HG02642 (cell line): Measurements from ENCODE around the gene CD79A.
"Not testable (repeated sequence)": the region's sequence is repeated elsewhere in the genome, so short reads cannot be mapped to it uniquely, and the experiment has no call there.

ENCODE experiments used
- ATAC-seq: cut with Tn5 transposase; IDR thresholded peaks from one replicate; pipeline ENCODE4 v1.9.1; 2021; ENCODE audit warnings: mild to moderate bottlenecking; ENCODE audit not compliant: unreplicated experiment, poor library complexity

CD79A gene

GRCh38 chr19:41904118-41904870, 27.2 kb downstream of the CD79A start:
- ATAC-seq: no peak

GRCh38 chr19:41905273-41906002, 28.4 kb downstream of the CD79A start:
- ATAC-seq: no peak

GRCh38 chr19:41906271-41906670, 29.2 kb downstream of the CD79A start:
- no peak for ATAC-seq

DNA sequence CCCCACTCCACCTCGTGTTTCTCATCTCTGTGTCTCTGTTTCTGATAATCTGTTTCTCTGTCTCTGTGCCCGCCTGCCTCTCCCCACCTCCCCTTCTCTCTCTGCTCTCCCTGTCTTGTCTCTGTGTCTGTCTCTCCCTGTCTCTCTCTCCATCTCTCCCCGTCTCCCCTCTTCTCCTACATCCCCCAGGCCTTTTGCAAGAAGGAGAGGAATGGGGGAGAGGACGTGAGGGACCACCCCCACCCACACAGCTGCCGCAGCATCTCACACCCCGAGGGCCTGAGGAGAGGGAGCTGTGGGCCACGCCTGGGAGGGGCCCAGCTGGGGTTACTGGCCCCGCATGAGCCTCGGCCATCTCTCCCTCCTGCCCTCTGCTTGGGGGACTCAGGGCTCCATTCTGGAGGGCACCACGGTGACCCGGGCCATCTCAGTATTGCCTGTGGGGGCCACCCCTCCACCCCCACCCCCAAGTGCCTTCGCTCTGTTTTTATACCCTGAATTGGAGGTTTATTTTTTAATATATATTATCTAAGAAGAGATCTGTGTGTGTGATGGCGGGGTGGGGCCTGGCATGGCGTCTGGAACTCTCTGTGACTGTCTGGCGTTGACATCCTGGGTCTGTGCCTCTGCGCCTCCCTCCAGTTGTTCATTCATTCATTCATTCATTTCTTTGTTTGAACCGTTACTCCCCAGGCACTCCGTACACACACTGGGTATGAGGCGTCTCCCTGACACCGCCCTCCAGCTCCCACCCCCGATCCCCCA, 30.0 kb downstream of the CD79A start:
- ATAC-seq: no peak

DNA sequence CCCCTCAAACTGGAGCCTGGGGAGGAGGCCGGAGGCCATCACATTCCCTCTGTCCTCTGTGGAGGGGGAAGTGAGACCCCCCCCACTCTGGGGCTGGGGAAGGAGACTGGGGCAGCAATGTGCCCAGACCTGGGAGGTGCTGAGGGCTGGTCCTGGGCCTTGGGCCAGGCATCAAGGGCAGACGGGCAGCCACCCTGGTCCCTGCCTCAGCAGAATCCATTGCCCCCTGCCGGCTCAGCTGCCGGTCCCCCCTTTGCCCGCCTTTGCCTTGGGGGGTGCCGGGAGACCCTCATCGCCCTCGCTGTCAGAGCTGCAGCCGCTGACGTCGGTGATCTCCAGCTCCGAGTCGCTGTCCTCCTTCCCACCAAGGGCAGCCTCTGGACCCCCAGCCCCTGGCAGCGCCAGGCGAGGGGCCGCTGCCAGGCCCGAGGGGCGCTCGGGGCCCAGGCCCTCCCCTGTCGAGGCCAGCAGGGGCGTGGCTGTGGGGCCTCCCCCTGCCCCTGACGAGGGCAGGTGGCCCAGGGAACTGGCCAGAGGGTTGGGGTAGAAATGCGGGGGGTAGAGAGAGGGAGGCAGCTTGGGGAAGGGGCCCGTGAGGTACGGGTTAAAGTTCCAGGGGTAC, 31.0 kb downstream of the CD79A start:
- ATAC-seq: no peak

GRCh38 chr19:41908724-41909464, 31.8 kb downstream of the CD79A start:
- no peak for ATAC-seq

GRCh38 chr19:41909706-41910105, 32.6 kb downstream of the CD79A start:
- ATAC-seq: no peak

DNA sequence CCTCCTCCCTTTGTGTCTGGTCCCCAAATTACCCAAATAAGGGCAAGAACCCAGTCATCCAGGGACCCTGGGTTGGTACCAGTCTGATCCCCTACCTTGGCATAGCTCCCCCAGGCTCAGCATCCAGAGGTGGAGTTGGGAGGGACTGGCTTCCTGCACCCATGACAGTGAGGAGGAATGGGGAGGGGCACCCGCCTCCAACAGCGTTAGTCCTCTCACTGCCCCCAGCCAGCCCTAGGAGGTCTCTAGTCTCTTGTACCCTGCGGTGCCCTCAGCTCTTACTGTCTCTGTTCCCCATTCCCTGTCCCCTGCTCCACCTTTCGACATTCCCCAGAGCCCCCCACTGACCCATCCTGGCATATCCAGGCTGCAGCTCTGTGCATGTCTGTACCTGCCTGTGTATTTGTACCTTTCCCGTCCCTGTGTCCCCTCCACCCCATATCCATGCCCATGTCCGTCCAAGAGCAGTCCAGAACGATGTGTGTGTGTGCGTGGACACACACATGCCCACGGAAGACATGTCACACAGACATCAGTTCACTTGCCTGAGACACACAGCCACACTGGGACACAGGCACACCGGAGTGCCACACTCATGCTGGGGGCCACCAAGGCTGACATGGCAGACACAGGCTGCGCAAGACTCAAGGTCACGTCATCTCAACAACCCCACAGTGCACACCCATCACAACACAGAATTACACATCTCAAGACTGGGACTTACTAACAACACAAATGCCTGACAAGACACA, 33.3 kb downstream of the CD79A start:
- no peak for ATAC-seq

- ATAC-seq: no peak
Measured at GRCh38 chr19:41910992-41911888, 34.2 kb downstream of the CD79A start.

GRCh38 chr19:41911889-41912731, 35.0 kb downstream of the CD79A start:
- ATAC-seq: no peak

DNA sequence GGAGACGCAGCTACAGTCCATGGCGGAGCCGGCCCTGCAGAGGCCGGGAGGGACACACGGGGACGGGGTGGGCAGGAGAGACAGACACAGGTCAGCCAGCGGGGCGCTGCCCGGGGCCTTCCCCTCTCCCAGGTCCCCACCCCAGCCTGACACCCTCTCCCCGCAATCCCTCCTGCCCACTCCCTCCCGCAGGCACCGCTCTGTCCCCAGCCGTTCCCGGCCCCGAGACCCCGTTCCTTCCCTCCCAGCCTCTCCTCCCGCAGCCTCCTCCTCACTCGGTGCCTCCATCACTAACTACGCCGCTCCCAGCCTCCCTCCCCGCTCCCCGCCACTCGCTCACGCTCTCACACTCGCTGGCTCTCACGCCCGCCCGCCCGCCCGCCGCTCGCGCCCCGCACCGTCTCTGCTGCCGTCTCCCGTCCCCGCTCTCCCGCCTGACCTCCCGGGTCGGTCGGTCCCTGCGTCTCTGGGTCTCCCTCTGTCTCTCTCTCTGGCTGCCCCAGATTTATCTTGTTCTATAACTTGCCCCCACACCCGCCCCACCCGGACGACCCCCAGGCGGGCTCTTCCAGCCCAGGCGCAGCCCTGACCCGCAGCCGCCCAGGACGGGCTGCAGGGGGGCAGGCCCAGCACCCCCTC, 35.9 kb downstream of the CD79A start:
- ATAC-seq: no peak

DNA sequence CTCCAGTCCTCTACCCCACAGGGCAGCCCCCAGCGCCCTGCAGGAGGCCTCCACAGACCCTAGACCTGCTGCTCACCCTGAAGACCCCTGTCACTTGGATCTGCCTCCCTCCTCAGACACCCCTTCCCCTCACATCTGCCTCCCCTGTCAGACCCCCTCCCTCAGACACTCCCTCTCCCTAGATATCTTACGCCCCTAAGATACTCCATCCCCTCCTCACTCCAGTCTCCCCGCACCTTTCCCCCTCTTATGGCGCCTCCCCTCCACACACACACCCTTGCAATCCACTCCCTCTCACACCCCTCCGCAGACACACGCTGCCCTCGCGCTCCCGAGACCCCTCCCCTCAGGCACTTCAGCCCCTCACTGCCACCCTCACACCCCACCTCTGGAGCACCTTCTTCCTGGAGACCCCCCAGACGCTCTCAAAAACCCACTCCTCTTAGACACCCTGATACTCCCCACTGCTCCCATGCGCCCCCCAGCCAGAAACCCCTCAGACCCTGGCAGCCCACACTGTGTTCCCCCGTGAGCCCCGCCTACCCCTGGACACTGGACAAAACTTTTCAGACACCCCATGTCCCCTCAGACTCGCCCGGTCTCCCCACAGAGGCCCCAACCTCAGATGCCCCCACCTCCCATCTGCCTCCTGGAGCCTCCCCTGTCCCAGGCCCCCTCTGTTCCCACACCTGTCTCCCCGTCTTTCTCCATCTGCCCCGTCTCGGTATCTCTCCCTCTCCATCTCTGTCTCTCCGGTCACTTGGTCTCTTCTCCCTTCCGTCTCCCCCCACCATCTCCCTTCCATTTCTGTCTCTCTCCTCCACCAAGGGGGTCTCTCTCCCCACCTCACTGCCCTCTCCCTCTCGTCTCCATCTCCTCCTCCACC, 36.7 kb downstream of the CD79A start:
- ATAC-seq: no peak

DNA sequence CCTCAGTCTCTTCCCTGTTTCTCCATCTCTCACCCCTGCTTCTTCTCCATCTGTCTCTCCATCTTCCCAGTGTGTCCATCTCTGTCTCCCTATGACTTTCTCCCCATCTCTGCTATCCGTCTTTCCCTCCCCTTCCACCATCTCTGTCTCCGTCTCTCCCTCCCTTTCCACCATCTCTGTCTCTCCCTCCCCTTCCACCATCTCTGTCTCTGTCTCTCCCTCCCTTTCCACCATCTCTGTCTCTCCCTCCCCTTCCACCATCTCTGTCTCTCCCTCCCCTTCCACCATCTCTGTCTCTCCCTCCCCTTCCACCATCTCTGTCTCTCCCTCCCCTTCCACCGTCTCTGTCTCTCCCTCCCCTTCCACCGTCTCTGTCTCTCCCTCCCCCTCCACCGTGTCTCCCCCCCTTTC, 37.4 kb downstream of the CD79A start:
- ATAC-seq: not testable (repeated sequence)

DNA sequence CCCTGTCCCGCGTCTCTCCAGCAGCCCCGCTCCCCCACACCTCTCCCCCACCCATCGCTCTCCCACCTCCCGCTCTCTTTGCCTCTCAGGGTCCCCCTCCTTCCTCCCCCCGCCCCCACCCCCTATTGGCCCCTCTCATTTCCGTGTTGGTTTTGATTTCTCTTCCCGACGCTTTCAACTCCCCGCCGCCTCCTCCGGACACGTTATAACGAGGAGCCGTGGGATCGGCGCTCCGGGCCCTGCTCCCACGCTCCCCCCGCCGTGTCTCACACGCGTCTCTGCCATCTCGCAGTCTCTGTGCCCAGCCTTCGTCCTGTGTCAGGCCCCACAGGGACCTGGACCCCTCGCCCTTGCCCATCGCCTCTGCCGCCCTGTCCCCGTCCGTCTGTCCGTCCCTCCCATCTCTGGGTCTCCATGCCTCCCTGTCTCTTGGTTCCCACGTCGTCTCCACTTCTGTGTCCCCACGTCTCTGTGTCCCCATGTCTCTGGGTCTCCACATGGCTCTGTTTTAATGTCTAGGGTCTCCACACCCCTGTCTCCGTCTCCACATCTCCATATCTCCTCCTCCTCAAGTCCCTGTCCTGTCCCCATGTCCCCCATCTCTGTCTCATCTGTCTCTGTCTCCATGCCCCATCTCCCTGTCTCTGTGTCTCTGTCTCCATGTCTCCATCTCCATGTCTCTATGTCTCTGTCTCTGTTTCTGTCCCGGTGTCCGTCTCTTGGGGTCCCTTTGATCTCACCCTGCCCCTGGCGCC, 38.1 kb downstream of the CD79A start:
- ATAC-seq: no peak

DNA sequence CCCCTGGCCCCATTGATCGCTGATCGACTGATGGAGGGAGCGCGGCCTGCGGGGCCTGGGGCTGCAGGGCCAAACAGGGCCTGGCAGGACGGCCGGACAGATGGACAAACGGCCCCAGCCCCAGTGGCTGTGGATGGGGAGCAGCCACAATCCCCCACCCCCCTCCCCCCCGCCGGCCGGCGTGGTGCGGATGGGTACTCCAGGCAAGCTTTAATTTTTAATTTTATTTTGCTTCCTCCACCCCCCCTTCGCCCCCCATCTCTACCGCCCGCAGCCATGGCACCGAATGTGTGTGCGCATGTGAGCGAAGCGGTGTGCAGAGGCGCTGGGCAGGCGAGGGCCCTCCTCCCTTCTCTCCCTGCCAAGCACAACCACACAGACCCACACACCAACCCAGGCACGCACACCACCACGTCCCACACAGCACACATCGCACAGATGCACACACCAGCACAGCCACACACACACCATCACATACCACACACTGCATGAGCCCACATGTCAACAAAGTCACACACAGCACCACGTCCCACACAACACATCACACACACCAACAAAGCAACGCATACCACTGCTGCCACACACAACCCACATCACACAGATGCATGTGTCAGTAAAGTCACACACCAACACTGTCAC, 38.8 kb downstream of the CD79A start:
- no peak for ATAC-seq
